WERI-Rb-1 (cell line): ENCODE data around the gene CALHM2.
"Not testable (repeated sequence)": the region's sequence is repeated elsewhere in the genome, so short reads cannot be mapped to it uniquely, and the experiment has no call there.

Experiments used
- DNase-seq: peaks from one replicate; pipeline ENCODE4 v3.0.0-alpha.2; 2020
- H3K27ac ChIP-seq: fragments of 250-450 bp; sonication (Bioruptor Pico); 2 replicates; pipeline ENCODE4 v1.5.1; 2020; ENCODE audit warnings: mild to moderate bottlenecking, moderate library complexity
- H3K27me3 ChIP-seq: fragments of 250-450 bp; sonication (Bioruptor Pico); 2 replicates; pipeline ENCODE4 v1.5.1; 2021; ENCODE audit warnings: mild to moderate bottlenecking, low read depth, moderate library complexity; ENCODE audit not compliant: insufficient read depth, severe bottlenecking
- H3K36me3 ChIP-seq: fragments of 250-450 bp; sonication (Bioruptor Pico); 2 replicates; pipeline ENCODE4 v1.5.1; 2020; ENCODE audit warnings: mild to moderate bottlenecking, moderate library complexity
- H3K4me3 ChIP-seq: 2 replicates; pipeline ENCODE4 v1.5.1; 2011; ENCODE audit warnings: low read depth, mild to moderate bottlenecking, control low read depth, low read length
- H3K9me3 ChIP-seq: fragments of 250-450 bp; sonication (Bioruptor Pico); 2 replicates; pipeline ENCODE4 v1.5.1; 2021; ENCODE audit warnings: mild to moderate bottlenecking, moderate library complexity; ENCODE audit not compliant: severe bottlenecking
- CTCF ChIP-seq: IDR thresholded peaks from 2 replicates; pipeline ENCODE4 v1.5.1; 2011; ENCODE audit warnings: low read depth, mild to moderate bottlenecking, control low read depth, inconsistent platforms, low read length

The CALHM2 gene

GRCh38 chr10:103429647-103430046, 22.5 kb downstream of the CALHM2 start:
- Histone ChIP-seq H3K27me3 (no peaks in the 10 kb centered on the region), H3K4me3 (no peak overlapping the region), H3K9me3 (no peaks in the 10 kb centered on the region), H3K27ac (peak overlapping the region; percentile 83), H3K36me3 (peaks cover 74% of the 10 kb centered on the region)
- no peak for DNase-seq
- TF ChIP-seq CTCF, result no peak

DNA sequence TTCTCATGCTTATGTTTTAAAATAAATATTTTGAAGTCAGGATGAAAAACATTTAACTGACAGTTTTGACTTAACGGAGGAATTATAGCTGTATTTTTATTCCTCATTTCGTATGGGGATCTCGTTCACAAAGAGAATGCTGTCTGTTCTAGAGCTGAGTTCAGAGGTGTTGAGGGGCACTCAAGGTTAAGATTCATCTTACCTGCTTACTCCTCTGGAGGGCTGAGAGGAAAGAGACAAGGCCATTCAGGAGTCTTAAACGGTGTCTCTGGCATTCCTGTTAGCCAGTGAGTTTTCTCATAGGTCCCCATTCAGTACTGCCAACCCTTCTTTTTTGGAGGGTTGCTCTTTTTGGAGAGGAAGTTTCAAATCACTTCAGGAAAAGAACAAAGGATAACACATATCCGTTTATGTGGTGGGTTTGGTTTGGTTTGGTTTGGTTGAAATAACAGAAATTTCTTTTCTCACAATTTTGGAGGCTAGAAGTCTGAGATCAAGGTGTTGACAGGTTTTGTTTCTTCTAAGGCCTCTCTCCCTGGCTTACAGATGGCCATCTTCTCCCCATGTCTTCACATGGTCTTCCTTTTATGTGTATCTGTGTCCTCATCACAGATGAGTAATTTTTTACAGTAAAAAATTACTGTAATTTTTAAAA, 23.1 kb downstream of the CALHM2 start:
- H3K9me3 ChIP-seq, result no peaks in the 10 kb centered on the region
- TF ChIP-seq CTCF, result no peak
- peaks cover 75% of the 10 kb centered on the region for H3K36me3 ChIP-seq
- H3K4me3 ChIP-seq, result no peak overlapping the region
- peak overlapping the region; percentile 83 for H3K27ac ChIP-seq
- no peaks in the 10 kb centered on the region for H3K27me3 ChIP-seq
- DNase-seq, result no peak

DNA sequence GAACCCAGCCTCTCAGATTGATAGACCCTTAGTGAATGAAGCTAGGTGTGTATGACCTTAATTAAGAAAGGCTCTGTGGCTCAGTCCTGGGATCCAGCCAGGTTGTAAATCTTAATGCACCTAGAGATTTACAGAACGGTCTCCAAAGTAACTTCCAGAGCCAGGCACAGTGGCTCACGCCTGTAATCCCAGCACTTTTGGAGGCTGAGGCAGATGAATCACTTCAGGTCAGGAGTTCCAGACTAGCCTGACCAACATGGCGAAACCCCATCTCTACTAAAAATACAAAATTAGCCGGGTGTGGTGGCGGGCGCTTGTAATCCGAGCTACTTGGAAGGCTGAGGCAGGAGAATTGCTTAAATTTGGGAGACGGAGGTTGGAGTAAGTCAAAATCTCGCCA, 24.3 kb downstream of the CALHM2 start:
- H3K9me3 ChIP-seq, result no peaks in the 10 kb centered on the region
- H3K36me3 ChIP-seq, result peaks cover 75% of the 10 kb centered on the region
- H3K4me3 ChIP-seq, result no peak overlapping the region
- peak overlapping the region; percentile 83 for H3K27ac ChIP-seq
- H3K27me3 ChIP-seq, result no peaks in the 10 kb centered on the region
- no peak for TF ChIP-seq CTCF
- peak; percentile 25 for DNase-seq

DNA sequence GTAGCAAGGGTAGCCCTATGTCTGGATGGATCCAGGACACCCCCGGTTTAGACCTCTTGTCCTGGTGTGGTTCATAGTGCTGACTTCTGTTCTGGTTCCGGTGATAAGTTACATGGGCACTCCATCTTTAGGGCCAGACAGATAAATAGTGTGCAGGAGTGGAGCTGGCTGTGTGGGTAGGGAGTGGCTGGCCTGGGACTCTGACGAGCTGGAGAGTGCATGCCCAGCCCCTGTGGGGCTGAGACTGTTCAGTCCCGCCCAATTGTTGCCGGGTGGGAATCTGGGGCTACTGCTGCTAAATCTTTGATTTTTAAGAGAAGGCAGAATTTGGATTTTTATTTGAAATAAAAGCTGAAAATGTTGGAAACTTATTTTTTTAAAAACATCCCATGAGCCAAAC, 28.4 kb downstream of the CALHM2 start:
- TF ChIP-seq CTCF, result no peak
- Histone ChIP-seq H3K9me3 (no peaks in the 10 kb centered on the region), H3K36me3 (peaks cover 80% of the 10 kb centered on the region), H3K27me3 (no peaks in the 10 kb centered on the region), H3K4me3 (no peak overlapping the region), H3K27ac (no peak overlapping the region)
- no peak for DNase-seq

GRCh38 chr10:103419101-103419500, 33.1 kb downstream of the CALHM2 start:
- Histone ChIP-seq H3K9me3 (no peaks in the 10 kb centered on the region), H3K27me3 (no peaks in the 10 kb centered on the region), H3K27ac (peak overlapping the region; percentile 51), H3K4me3 (no peak overlapping the region), H3K36me3 (peaks cover 88% of the 10 kb centered on the region)
- TF ChIP-seq CTCF, result no peak
- peak; percentile 50 for DNase-seq

- no peak for TF ChIP-seq CTCF
- no peaks in the 10 kb centered on the region for H3K27me3 ChIP-seq
- peaks cover 88% of the 10 kb centered on the region for H3K36me3 ChIP-seq
- no peak for DNase-seq
- no peak overlapping the region for H3K4me3 ChIP-seq
- no peak overlapping the region for H3K27ac ChIP-seq
- no peaks in the 10 kb centered on the region for H3K9me3 ChIP-seq
Observed at GRCh38 chr10:103417601-103418000, 34.6 kb downstream of the CALHM2 start.

DNA sequence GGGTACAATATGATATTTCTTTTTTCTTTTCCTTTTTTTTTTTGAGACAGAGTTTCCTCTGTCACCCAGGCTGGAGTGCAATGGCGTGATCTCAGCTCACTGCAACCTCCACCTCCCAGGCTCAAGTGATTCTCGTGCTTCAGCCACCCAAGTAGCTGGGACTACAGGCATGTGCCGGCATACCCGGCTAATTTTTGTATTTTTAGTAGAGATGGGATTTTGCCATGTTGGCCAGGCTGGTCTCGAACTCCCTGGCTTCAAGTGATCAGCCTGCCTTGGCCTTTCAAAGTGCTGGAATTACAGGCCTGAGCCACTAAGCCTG, 35.1 kb downstream of the CALHM2 start:
- not testable (repeated sequence) for H3K27me3 ChIP-seq, H3K9me3 ChIP-seq, DNase-seq, H3K4me3 ChIP-seq, H3K27ac ChIP-seq
- H3K36me3 ChIP-seq, result peaks cover 88% of the 10 kb centered on the region
